Thyroid gland (tissue), 4 donors: ENCODE data around the gene C1orf210.

Source experiments
- CTCF ChIP-seq, 6 experiments: fragments of 200-600 bp in 3 of 6; fragments of 450-650 bp in 3 of 6; sonication (generic) in 3 of 6; IDR thresholded peaks; one replicate each; pipeline ENCODE4 v1.5.1; 2016 to 2019; ENCODE audit warnings: antibody characterized with exemption in 6 of 6, mild to moderate bottlenecking in 2 of 6, inconsistent platforms in 1 of 6, moderate library complexity in 1 of 6
- POLR2A ChIP-seq, 2 donors: fragments of 450-650 bp; IDR thresholded peaks; one replicate each; pipeline ENCODE4 v1.6.1; 2017; ENCODE audit warnings: antibody characterized with exemption in 2 of 2, mild to moderate bottlenecking in 2 of 2, moderate library complexity in 1 of 2

- TF ChIP-seq POLR2A (IDR thresholded peaks at IDR 0.05) (no peak), CTCF (IDR thresholded peaks at IDR 0.05) (no peak)
These were observed 53.3 kb downstream of the C1orf210 start for GRCh38 chr1:43232074-43232473.
